Naive thymus-derived CD8-positive, alpha-beta T cell (primary cell): ENCODE measurements around the gene TMEM61. TPM values are rescaled to one million over a fixed set of nuclear protein-coding genes. Genes with fewer than 3 reads are reported as not detected.
A peak's percentile ranks its signal among the peaks of the same experiment; 100 is the strongest.
"Not testable (repeated sequence)": the region's sequence is repeated elsewhere in the genome, so short reads cannot be mapped to it uniquely, and the experiment has no call there.

Experiments used
- ATAC-seq, 2 donors: fragments of 150-1000 bp; cut with Tn5 transposase in 1 of 2; sonication (Bioruptor Pico), chemical (Tn5 transposase) in 1 of 2; 1 replicate in 1 of 2; 2 replicates in 1 of 2; pipeline ENCODE4 v1.10.0; 2021; ENCODE audit warnings: mild to moderate bottlenecking in 2 of 2, moderate library complexity in 2 of 2
- POLR2A ChIA-PET: fragments of 350-600 bp; sonication (Branson Sonifier 250); formaldehyde crosslinking; loops from one replicate; lab custom pipeline; 2021; ENCODE audit warnings: antibody characterized with exemption; lab: Charles Lee
- DNase-seq, 10 donors: peaks; one replicate each; pipeline versions ENCODE4 v3.0.0 to v3.0.0-alpha.2; 2020 to 2022
- H3K27ac Mint-ChIP-seq, 10 donors: one replicate each; pipeline ENCODE4 v1.8.0; 2020 to 2022; ENCODE audit warnings: mild to moderate bottlenecking in 10 of 10, mixed read lengths in 10 of 10, moderate library complexity in 4 of 10, inconsistent platforms in 1 of 10
- H3K27me3 Mint-ChIP-seq, 5 donors: one replicate each; pipeline ENCODE4 v1.8.0; 2021 to 2022; ENCODE audit warnings: mixed read lengths in 5 of 5
- H3K36me3 Mint-ChIP-seq, 3 donors: one replicate each; pipeline ENCODE4 v1.8.0; 2020 to 2022; ENCODE audit warnings: mixed read lengths in 3 of 3, mild to moderate bottlenecking in 2 of 3, inconsistent platforms in 1 of 3
- H3K4me1 Mint-ChIP-seq, 4 donors: one replicate each; pipeline ENCODE4 v1.8.0; 2021 to 2022; ENCODE audit warnings: mixed read lengths in 4 of 4
- H3K4me3 Mint-ChIP-seq, 10 donors: one replicate each; pipeline ENCODE4 v1.8.0; 2020 to 2022; ENCODE audit warnings: mild to moderate bottlenecking in 10 of 10, mixed read lengths in 10 of 10, moderate library complexity in 6 of 10, inconsistent platforms in 1 of 10
- H3K9me3 Mint-ChIP-seq, 9 donors: one replicate each; pipeline ENCODE4 v1.8.0; 2020 to 2022; ENCODE audit warnings: mixed read lengths in 9 of 9, mild to moderate bottlenecking in 3 of 9, inconsistent platforms in 1 of 9, moderate library complexity in 1 of 9
- polyA plus RNA-seq, 3 donors: library from polyadenylated mRNA; unstranded; fragments of 300-500 nt; fragmentation: Illumina TruSeq; gene quantifications; one replicate each; pipeline ENCODE4 v1.2.3, GENCODE V29; 2021
- total RNA-seq, 8 experiments: library from RNA in 2 of 8; stranded (reverse) in 2 of 8; gene quantifications; one replicate each; pipeline ENCODE4 v1.2.3 and lab custom pipeline; 2021 to 2026

The TMEM61 gene
- total and polyA plus RNA-seq, 5 experiments from 2014 or later, result not detected

GRCh38 chr1:55015731-55016620 lies 35.5 kb downstream of the TMEM61 start:
- peaks cover 7 to 53% (median 20%) of the 10 kb centered on the region in 5 donors for H3K27me3 Mint-ChIP-seq
- no peaks in the 10 kb centered on the region for H3K9me3 Mint-ChIP-seq
- no peaks in the 10 kb centered on the region for H3K4me1 Mint-ChIP-seq
- ATAC-seq (no peak), DNase-seq (no peak)
- peak overlapping the region in 1 of 10 donors; percentile 77 for H3K27ac Mint-ChIP-seq
- no peak overlapping the region for H3K4me3 Mint-ChIP-seq
- POLR2A ChIA-PET, result no interaction called here
- peaks cover 0 to 2% (median 0%) of the 10 kb centered on the region in 3 donors for H3K36me3 Mint-ChIP-seq

- Mint-ChIP-seq H3K9me3 (no peaks in the 10 kb centered on the region), H3K27ac (no peak overlapping the region), H3K27me3 (peaks cover 7 to 57% (median 18%) of the 10 kb centered on the region in 5 donors), H3K4me3 (no peak overlapping the region), H3K4me1 (peaks cover 0 to 3% (median 1%) of the 10 kb centered on the region in 4 donors), H3K36me3 (peaks cover 0 to 2% (median 0%) of the 10 kb centered on the region in 3 donors)
- DNase-seq (no peak), ATAC-seq (no peak)
- POLR2A ChIA-PET, result no interaction called here
Measured at GRCh38 chr1:55018395-55018794, 38.0 kb downstream of the TMEM61 start.

GRCh38 chr1:55021942-55022546 lies 41.6 kb downstream of the TMEM61 start:
- POLR2A ChIA-PET, result interaction anchor here (0.5 kb wide), 1 partner anchor 972 kb away, joined by 5 read pairs; no protein-coding TSS in a partner anchor
- Mint-ChIP-seq H3K27ac (no peak overlapping the region), H3K4me3 (no peak overlapping the region), H3K4me1 (peaks cover 0 to 8% (median 3%) of the 10 kb centered on the region in 4 donors), H3K36me3 (peaks cover 0 to 2% (median 0%) of the 10 kb centered on the region in 3 donors), H3K27me3 (peaks cover 3 to 40% (median 6%) of the 10 kb centered on the region in 5 donors), H3K9me3 (no peaks in the 10 kb centered on the region)
- peak; percentile 19 to 75 (median 43) for DNase-seq
- ATAC-seq, result peak; percentile 70 to 72

GRCh38 chr1:55024163-55024562 lies 43.7 kb downstream of the TMEM61 start:
- ATAC-seq, H3K4me1 Mint-ChIP-seq, H3K4me3 Mint-ChIP-seq, H3K36me3 Mint-ChIP-seq, DNase-seq, POLR2A ChIA-PET, H3K9me3 Mint-ChIP-seq, H3K27ac Mint-ChIP-seq: not testable (repeated sequence)
- H3K27me3 Mint-ChIP-seq, result peaks cover 0 to 28% (median 4%) of the 10 kb centered on the region in 5 donors

GRCh38 chr1:55026682-55027081 lies 46.3 kb downstream of the TMEM61 start:
- H3K9me3 Mint-ChIP-seq, H3K36me3 Mint-ChIP-seq, H3K27ac Mint-ChIP-seq, POLR2A ChIA-PET, DNase-seq, H3K4me3 Mint-ChIP-seq, H3K4me1 Mint-ChIP-seq, ATAC-seq: not testable (repeated sequence)
- peaks cover 0 to 31% (median 4%) of the 10 kb centered on the region in 5 donors for H3K27me3 Mint-ChIP-seq

GRCh38 chr1:55031098-55031497 lies 50.7 kb downstream of the TMEM61 start:
- POLR2A ChIA-PET, DNase-seq, H3K9me3 Mint-ChIP-seq: not testable (repeated sequence)

GRCh38 chr1:55033265-55033614 lies 52.8 kb downstream of the TMEM61 start:
- no peaks in the 10 kb centered on the region for H3K4me1 Mint-ChIP-seq
- POLR2A ChIA-PET, result no interaction called here
- DNase-seq, result no peak
- H3K27ac Mint-ChIP-seq, result peak overlapping the region in 1 of 10 donors; percentile 27
- no peaks in the 10 kb centered on the region for H3K9me3 Mint-ChIP-seq
- peaks cover 18 to 77% (median 40%) of the 10 kb centered on the region in 5 donors for H3K27me3 Mint-ChIP-seq
- H3K36me3 Mint-ChIP-seq, result no peaks in the 10 kb centered on the region
- no peak overlapping the region for H3K4me3 Mint-ChIP-seq
- no peak for ATAC-seq

More at GRCh38 chr1:55031098-55031497, 50.7 kb downstream of the TMEM61 start:
- not testable (repeated sequence) for H3K36me3 Mint-ChIP-seq, H3K4me3 Mint-ChIP-seq, H3K27ac Mint-ChIP-seq, H3K4me1 Mint-ChIP-seq, ATAC-seq
- H3K27me3 Mint-ChIP-seq, result peaks cover 11 to 56% (median 25%) of the 10 kb centered on the region in 5 donors

GRCh38 chr1:55034476-55035133 lies 54.2 kb downstream of the TMEM61 start:
- H3K27ac Mint-ChIP-seq, result no peak overlapping the region
- H3K9me3 Mint-ChIP-seq, result no peaks in the 10 kb centered on the region
- H3K27me3 Mint-ChIP-seq, result peaks cover 24 to 91% (median 50%) of the 10 kb centered on the region in 5 donors
- DNase-seq (no peak), ATAC-seq (no peak)
- no peak overlapping the region for H3K4me3 Mint-ChIP-seq
- H3K4me1 Mint-ChIP-seq, result peaks cover 0 to 2% (median 0%) of the 10 kb centered on the region in 4 donors
- H3K36me3 Mint-ChIP-seq, result no peaks in the 10 kb centered on the region
- POLR2A ChIA-PET, result no interaction called here

- no peak for ATAC-seq
Measured at GRCh38 chr1:55035904-55036303, 55.5 kb downstream of the TMEM61 start.

GRCh38 chr1:55037733-55038551 lies 57.5 kb downstream of the TMEM61 start:
- no peaks in the 10 kb centered on the region for H3K9me3 Mint-ChIP-seq
- ATAC-seq (no peak), DNase-seq (no peak)
- H3K36me3 Mint-ChIP-seq, result peaks cover 0 to 1% (median 0%) of the 10 kb centered on the region in 3 donors
- POLR2A ChIA-PET, result no interaction called here
- H3K27ac Mint-ChIP-seq, result no peak overlapping the region
- peaks cover 0 to 6% (median 0%) of the 10 kb centered on the region in 4 donors for H3K4me1 Mint-ChIP-seq
- H3K27me3 Mint-ChIP-seq, result peaks cover 27 to 94% (median 58%) of the 10 kb centered on the region in 5 donors
- H3K4me3 Mint-ChIP-seq, result no peak overlapping the region

More at GRCh38 chr1:55035904-55036303, 55.5 kb downstream of the TMEM61 start:
- Mint-ChIP-seq H3K4me1 (peaks cover 0 to 6% (median 0%) of the 10 kb centered on the region in 4 donors), H3K9me3 (no peaks in the 10 kb centered on the region), H3K27me3 (peaks cover 28 to 92% (median 55%) of the 10 kb centered on the region in 5 donors), H3K36me3 (no peaks in the 10 kb centered on the region), H3K4me3 (no peak overlapping the region), H3K27ac (no peak overlapping the region)
- POLR2A ChIA-PET, result no interaction called here
- DNase-seq, result no peak

- POLR2A ChIA-PET, result no interaction called here
- no peak overlapping the region for H3K4me3 Mint-ChIP-seq
- H3K27ac Mint-ChIP-seq, result no peak overlapping the region
- ATAC-seq (no peak), DNase-seq (no peak)
- H3K9me3 Mint-ChIP-seq, result no peaks in the 10 kb centered on the region
- peaks cover 24 to 89% (median 55%) of the 10 kb centered on the region in 5 donors for H3K27me3 Mint-ChIP-seq
- H3K4me1 Mint-ChIP-seq, result peaks cover 0 to 6% (median 0%) of the 10 kb centered on the region in 4 donors
- H3K36me3 Mint-ChIP-seq, result peaks cover 0 to 1% (median 0%) of the 10 kb centered on the region in 3 donors
Measured at GRCh38 chr1:55038552-55038838, 58.1 kb downstream of the TMEM61 start.

- peaks cover 0 to 1% (median 0%) of the 10 kb centered on the region in 3 donors for H3K36me3 Mint-ChIP-seq
- H3K9me3 Mint-ChIP-seq, result no peaks in the 10 kb centered on the region
- ATAC-seq, result no peak
- no peak overlapping the region for H3K4me3 Mint-ChIP-seq
- H3K4me1 Mint-ChIP-seq, result peaks cover 0 to 6% (median 0%) of the 10 kb centered on the region in 4 donors
- H3K27me3 Mint-ChIP-seq, result peaks cover 23 to 85% (median 53%) of the 10 kb centered on the region in 5 donors
- no peak for DNase-seq
- H3K27ac Mint-ChIP-seq, result no peak overlapping the region
- POLR2A ChIA-PET, result no interaction called here
Measured at GRCh38 chr1:55038974-55039341, 58.5 kb downstream of the TMEM61 start.
